ENCODE data around the gene TSPAN17.

TSPAN17 gene

GRCh38 chr5:176660530-176660859, 13.2 kb downstream of the TSPAN17 start:
- no peak for DNase-seq (ENCODE audit: low read depth)

- DNase-seq (ENCODE audit: low read depth) = peak; percentile 75
Measured at GRCh38 chr5:176660860-176661641, 13.8 kb downstream of the TSPAN17 start.

- DNase-seq (ENCODE audit: low read depth) = no peak
Measured at GRCh38 chr5:176661676-176662075, 14.4 kb downstream of the TSPAN17 start.

GRCh38 chr5:176662371-176663333, 15.4 kb downstream of the TSPAN17 start:
- DNase-seq (ENCODE audit: low read depth) = no peak

GRCh38 chr5:176663566-176663965, 16.3 kb downstream of the TSPAN17 start:
- no peak for DNase-seq (ENCODE audit: low read depth)

GRCh38 chr5:176664479-176664878, 17.2 kb downstream of the TSPAN17 start:
- DNase-seq (ENCODE audit: low read depth) = no peak

- no peak for DNase-seq (ENCODE audit: low read depth)
Measured at GRCh38 chr5:176664886-176665285, 17.6 kb downstream of the TSPAN17 start.

GRCh38 chr5:176665517-176665916, 18.2 kb downstream of the TSPAN17 start:
- no peak for DNase-seq (ENCODE audit: low read depth)

GRCh38 chr5:176667637-176668036, 20.4 kb downstream of the TSPAN17 start:
- DNase-seq (ENCODE audit: low read depth) = no peak

- DNase-seq (ENCODE audit: low read depth) = no peak
Measured at GRCh38 chr5:176670449-176670848, 23.2 kb downstream of the TSPAN17 start.

GRCh38 chr5:176671399-176671798, 24.1 kb downstream of the TSPAN17 start:
- DNase-seq (ENCODE audit: low read depth) = no peak

GRCh38 chr5:176671890-176672747, 24.8 kb downstream of the TSPAN17 start:
- no peak for DNase-seq (ENCODE audit: low read depth)

- no peak for DNase-seq (ENCODE audit: low read depth)
Measured at GRCh38 chr5:176673651-176674583, 26.6 kb downstream of the TSPAN17 start.

GRCh38 chr5:176674799-176675198, 27.5 kb downstream of the TSPAN17 start:
- DNase-seq (ENCODE audit: low read depth) = no peak

- DNase-seq (ENCODE audit: low read depth) = no peak
Measured at GRCh38 chr5:176675676-176676360, 28.5 kb downstream of the TSPAN17 start.

- DNase-seq (ENCODE audit: low read depth) = no peak
Measured at GRCh38 chr5:176676361-176676824, 29.1 kb downstream of the TSPAN17 start.

GRCh38 chr5:176677209-176677939, 30.1 kb downstream of the TSPAN17 start:
- no peak for DNase-seq (ENCODE audit: low read depth)

GRCh38 chr5:176678584-176678983, 31.3 kb downstream of the TSPAN17 start:
- no peak for DNase-seq (ENCODE audit: low read depth)

GRCh38 chr5:176679365-176680225, 32.3 kb downstream of the TSPAN17 start:
- DNase-seq (ENCODE audit: low read depth) = no peak

Data from activated T-helper 9 cell treated with anti-CD3 and anti-CD28 coated beads, Interleukin-2, amount 50 U/mL, for 16 hours (primary cell).